Measurements from ENCODE around the gene THBD.

Gene THBD

GRCh38 chr20:23061734-23062561 lies 12.5 kb upstream of the THBD start:
- no peak for DNase-seq (ENCODE audit: low read depth in 2 of 2)

GRCh38 chr20:23061262-23061661 lies 11.8 kb upstream of the THBD start:
- no peak for DNase-seq (ENCODE audit: low read depth in 2 of 2)

- no peak for DNase-seq (ENCODE audit: low read depth in 2 of 2)
Measured at GRCh38 chr20:23060629-23061028, 11.2 kb upstream of the THBD start.

- DNase-seq (ENCODE audit: low read depth in 2 of 2): no peak
Measured at GRCh38 chr20:23059846-23060245, 10.4 kb upstream of the THBD start.

GRCh38 chr20:23059001-23059400 lies 9.5 kb upstream of the THBD start:
- no peak for DNase-seq (ENCODE audit: low read depth in 2 of 2)

GRCh38 chr20:23058240-23058639 lies 8.8 kb upstream of the THBD start:
- DNase-seq (ENCODE audit: low read depth in 2 of 2): no peak

GRCh38 chr20:23052904-23053303 lies 3.4 kb upstream of the THBD start:
- DNase-seq (ENCODE audit: low read depth in 2 of 2): no peak

GRCh38 chr20:23050847-23051627 lies 1.6 kb upstream of the THBD start:
- DNase-seq (ENCODE audit: low read depth in 2 of 2): peak; percentile 34 to 42

- no peak for DNase-seq (ENCODE audit: low read depth in 2 of 2)
Measured at GRCh38 chr20:23050076-23050838, 785 bp upstream of the THBD start.

- DNase-seq (ENCODE audit: low read depth in 2 of 2): peak; percentile 17 to 27
Measured at GRCh38 chr20:23048283-23049200, 930 bp downstream of the THBD start.

- no peak for DNase-seq (ENCODE audit: low read depth in 2 of 2)
Measured at GRCh38 chr20:23047738-23048214, 1.7 kb downstream of the THBD start.

GRCh38 chr20:23047001-23047737 lies 2.3 kb downstream of the THBD start:
- no peak for DNase-seq (ENCODE audit: low read depth in 2 of 2)

- no peak for DNase-seq (ENCODE audit: low read depth in 2 of 2)
Measured at GRCh38 chr20:23046431-23046830, 3.0 kb downstream of the THBD start.

- no peak for DNase-seq (ENCODE audit: low read depth in 2 of 2)
Measured at GRCh38 chr20:23043376-23043775, 6.1 kb downstream of the THBD start.

GRCh38 chr20:23042270-23042669 lies 7.2 kb downstream of the THBD start:
- no peak for DNase-seq (ENCODE audit: low read depth in 2 of 2)

- DNase-seq (ENCODE audit: low read depth in 2 of 2): no peak
Measured at GRCh38 chr20:23039885-23040508, 9.5 kb downstream of the THBD start.

- no peak for DNase-seq (ENCODE audit: low read depth in 2 of 2)
Measured at GRCh38 chr20:23039136-23039875, 10.2 kb downstream of the THBD start.

- DNase-seq (ENCODE audit: low read depth in 2 of 2): no peak
Measured at GRCh38 chr20:23037017-23037481, 12.4 kb downstream of the THBD start.

- DNase-seq (ENCODE audit: low read depth in 2 of 2): no peak
Measured at GRCh38 chr20:23036371-23036770, 13.1 kb downstream of the THBD start.
